Measurements from ENCODE around the gene AFDN. TPM values are rescaled to one million over a fixed set of nuclear protein-coding genes. Genes with fewer than 3 reads are reported as not detected.

Gene AFDN
- total and polyA plus RNA-seq, 10 of the 15 experiments (the other 5 are each of a cell fraction or from before 2014, with no cell fraction given) = 5.7 to 68.2 (median 45.1) TPM

DNA sequence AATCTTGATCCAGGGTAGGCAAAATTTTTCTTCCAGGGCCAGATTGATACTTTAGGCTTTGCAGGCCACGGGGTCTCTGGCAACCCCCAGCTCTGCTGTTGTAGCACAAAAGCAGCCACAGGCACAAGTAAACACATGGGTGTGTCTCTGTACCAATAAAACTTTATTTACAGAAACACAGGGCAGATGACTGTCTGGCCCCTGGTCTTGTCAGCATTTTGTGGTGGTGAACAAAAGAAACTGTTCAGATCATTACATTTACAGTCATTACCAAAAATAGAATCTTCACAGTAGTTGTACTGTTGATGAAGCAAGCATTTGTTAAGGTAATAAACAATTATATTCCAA lies 125.8 kb downstream of the AFDN start:
- no peak overlapping the region for H2AFZ ChIP-seq (ENCODE audit: control insufficient read depth, low read depth, low read length)
- intact Hi-C loops (cut with micrococcal nuclease; ENCODE audit: unreplicated experiment) = no loop called here
- 91% methylated on average over 1 of the region's 1 CpG for WGBS (ENCODE audit: insufficient coverage, insufficient replicate concordance, low lambda C conversion rate, missing lambda C conversion rate)
- no peak overlapping the region for H3K4me2 ChIP-seq (ENCODE audit: control insufficient read depth, insufficient read depth)
- no peak overlapping the region for H3K4me3 ChIP-seq
- no peaks in the 10 kb centered on the region for H4K20me1 ChIP-seq (ENCODE audit: control insufficient read depth, insufficient read depth)
- H3K9me3 ChIP-seq (replicated peaks; ENCODE audit: control insufficient read depth, insufficient read depth, low read length) = no peaks in the 10 kb centered on the region
- H3K4me1 ChIP-seq (ENCODE audit: control insufficient read depth, insufficient read depth, low read length) = no peaks in the 10 kb centered on the region
- H3K79me2 ChIP-seq (ENCODE audit: control insufficient read depth, insufficient read depth, low read length) = no peaks in the 10 kb centered on the region
- no peak overlapping the region for H3K27ac ChIP-seq (ENCODE audit: control insufficient read depth, insufficient read depth)
- ChIA-PET SMC1A (ENCODE audit: uncharacterized antibody, unreplicated experiment) (no interaction called here), CTCF (no interaction called here), POLR2A (no interaction called here), RAD21 (ENCODE audit: unreplicated experiment) (no interaction called here)
- H3K36me3 ChIP-seq (ENCODE audit: control insufficient read depth in 2 of 2, insufficient read depth in 2 of 2, low read length in 1 of 2) = peaks cover 9 to 12% of the 10 kb centered on the region in 2 experiments
- no TSS peak for BruUV-seq (replicated peaks)
- DNase-seq (ENCODE audit: low read depth, low spot score) = no peak
- in situ Hi-C loops (cut with MboI) = no loop called here
- no peak for TF ChIP-seq ATF7 (IDR thresholded peaks at IDR 0.05; ENCODE audit: low read depth)
- no peak for TF ChIP-seq CBX5 (IDR thresholded peaks at IDR 0.05; ENCODE audit: low read depth)
- no peak for TF ChIP-seq ZNF384 (IDR thresholded peaks at IDR 0.05; ENCODE audit: borderline replicate concordance, low read depth, low read length)
- TF ChIP-seq, protein P1, sequence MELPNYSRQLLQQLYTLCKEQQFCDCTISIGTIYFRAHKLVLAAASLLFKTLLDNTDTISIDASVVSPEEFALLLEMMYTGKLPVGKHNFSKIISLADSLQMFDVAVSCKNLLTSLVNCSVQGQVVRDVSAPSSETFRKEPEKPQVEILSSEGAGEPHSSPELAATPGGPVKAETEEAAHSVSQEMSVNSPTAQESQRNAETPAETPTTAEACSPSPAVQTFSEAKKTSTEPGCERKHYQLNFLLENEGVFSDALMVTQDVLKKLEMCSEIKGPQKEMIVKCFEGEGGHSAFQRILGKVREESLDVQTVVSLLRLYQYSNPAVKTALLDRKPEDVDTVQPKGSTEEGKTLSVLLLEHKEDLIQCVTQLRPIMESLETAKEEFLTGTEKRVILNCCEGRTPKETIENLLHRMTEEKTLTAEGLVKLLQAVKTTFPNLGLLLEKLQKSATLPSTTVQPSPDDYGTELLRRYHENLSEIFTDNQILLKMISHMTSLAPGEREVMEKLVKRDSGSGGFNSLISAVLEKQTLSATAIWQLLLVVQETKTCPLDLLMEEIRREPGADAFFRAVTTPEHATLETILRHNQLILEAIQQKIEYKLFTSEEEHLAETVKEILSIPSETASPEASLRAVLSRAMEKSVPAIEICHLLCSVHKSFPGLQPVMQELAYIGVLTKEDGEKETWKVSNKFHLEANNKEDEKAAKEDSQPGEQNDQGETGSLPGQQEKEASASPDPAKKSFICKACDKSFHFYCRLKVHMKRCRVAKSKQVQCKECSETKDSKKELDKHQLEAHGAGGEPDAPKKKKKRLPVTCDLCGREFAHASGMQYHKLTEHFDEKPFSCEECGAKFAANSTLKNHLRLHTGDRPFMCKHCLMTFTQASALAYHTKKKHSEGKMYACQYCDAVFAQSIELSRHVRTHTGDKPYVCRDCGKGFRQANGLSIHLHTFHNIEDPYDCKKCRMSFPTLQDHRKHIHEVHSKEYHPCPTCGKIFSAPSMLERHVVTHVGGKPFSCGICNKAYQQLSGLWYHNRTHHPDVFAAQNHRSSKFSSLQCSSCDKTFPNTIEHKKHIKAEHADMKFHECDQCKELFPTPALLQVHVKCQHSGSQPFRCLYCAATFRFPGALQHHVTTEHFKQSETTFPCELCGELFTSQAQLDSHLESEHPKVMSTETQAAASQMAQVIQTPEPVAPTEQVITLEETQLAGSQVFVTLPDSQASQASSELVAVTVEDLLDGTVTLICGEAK (IDR thresholded peaks at IDR 0.05; ENCODE audit: borderline replicate concordance) = peak; percentile 81
- no peak for TF ChIP-seq LARP7 (IDR thresholded peaks at IDR 0.05)
- no peak for TF ChIP-seq GATAD2B (conservative IDR thresholded peaks at IDR 0.05; ENCODE audit: low read depth)
- no peak for FAIRE-seq
- ATAC-seq = no peak
- no peaks in the 10 kb centered on the region for H3K27me3 ChIP-seq (replicated peaks in 1 of 2; ENCODE audit: control insufficient read depth in 2 of 2, insufficient read depth in 2 of 2, low read length in 1 of 2)
- no peak overlapping the region for H3K9ac ChIP-seq (ENCODE audit: control insufficient read depth, insufficient read depth, low read length)

All from GM12878 (cell line).